NCI-H187 treated with DMSO at 0.1 percent for 48 hours (cell line): ENCODE results near the gene NCF1.
"Not testable (repeated sequence)": the region's sequence is repeated elsewhere in the genome, so short reads cannot be mapped to it uniquely, and the experiment has no call there.

Experiments used
- DNase-seq: peaks from one replicate; lab custom pipeline; 2025; lab: John Stamatoyannopoulos, UW

NCF1 gene

DNA sequence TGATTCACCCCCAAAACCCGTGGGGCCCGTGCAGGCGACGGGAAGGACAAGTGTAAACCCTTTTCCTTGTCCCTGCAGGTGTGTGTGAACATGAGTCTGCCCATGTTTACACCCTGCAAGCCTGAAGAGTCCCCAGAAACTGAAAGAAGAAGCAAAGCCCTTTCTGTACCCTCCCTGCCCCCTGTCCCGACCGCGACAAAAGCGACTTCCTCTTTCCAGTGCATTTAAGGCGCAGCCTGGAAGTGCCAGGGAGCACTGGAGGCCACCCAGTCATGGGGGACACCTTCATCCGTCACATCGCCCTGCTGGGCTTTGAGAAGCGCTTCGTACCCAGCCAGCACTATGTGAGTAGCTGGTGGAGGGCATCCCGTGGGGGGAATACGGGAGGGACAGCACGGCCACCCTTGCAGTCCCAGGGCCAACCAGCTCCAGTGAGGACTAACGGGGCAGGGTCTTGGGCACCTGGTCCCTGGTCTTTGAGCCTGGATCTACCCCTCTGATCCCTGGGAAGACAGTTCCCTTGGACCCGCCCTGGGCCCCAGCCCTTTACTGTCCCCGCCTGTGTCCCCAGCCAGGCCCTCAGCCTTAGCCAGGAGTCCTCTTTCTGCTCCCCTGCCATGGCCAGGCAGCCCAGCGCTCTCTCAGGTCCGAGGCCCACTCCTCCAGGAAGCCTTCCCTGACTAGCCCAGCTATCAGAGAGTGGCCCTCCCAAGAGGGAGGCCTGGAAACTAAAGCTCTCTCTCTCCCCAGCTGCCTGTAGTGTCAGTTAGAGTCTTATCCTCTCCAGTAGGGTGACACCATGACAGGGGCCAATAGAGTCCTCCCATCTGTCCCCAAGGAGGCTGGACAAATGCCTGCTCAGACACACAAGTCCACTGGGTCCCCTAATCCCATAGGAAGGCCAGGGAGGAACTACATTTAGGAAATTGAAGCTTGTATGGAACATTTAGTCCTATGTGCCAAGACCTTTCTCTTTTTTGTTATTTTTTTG, at the start of gene NCF1:
TSS of gene NCF1 (plus strand) at position 252 of the 991 bp plus-strand sequence. CDS start at position 273, 21 bp downstream.
- not testable (repeated sequence) for DNase-seq

DNA sequence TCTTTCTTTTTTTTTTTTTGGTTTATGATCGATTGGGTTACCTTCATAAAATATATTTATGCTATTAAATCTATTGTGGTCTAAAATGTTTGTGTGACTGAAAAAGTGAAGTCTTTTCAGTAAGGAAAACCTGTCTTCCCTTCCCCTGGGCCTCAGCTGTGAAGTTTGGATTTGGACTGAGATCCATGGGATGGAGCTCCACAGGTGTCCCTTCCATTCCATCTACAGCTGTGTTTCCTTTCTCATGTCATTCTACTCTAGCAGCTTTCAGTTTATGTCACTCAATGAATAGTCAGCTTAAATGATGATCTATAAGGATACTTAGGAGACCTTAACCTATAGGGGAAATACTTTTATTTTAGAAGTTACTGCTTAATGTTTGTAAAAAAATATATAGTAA, 48.0 kb upstream of the NCF1 start:
- DNase-seq, result no peak

DNA sequence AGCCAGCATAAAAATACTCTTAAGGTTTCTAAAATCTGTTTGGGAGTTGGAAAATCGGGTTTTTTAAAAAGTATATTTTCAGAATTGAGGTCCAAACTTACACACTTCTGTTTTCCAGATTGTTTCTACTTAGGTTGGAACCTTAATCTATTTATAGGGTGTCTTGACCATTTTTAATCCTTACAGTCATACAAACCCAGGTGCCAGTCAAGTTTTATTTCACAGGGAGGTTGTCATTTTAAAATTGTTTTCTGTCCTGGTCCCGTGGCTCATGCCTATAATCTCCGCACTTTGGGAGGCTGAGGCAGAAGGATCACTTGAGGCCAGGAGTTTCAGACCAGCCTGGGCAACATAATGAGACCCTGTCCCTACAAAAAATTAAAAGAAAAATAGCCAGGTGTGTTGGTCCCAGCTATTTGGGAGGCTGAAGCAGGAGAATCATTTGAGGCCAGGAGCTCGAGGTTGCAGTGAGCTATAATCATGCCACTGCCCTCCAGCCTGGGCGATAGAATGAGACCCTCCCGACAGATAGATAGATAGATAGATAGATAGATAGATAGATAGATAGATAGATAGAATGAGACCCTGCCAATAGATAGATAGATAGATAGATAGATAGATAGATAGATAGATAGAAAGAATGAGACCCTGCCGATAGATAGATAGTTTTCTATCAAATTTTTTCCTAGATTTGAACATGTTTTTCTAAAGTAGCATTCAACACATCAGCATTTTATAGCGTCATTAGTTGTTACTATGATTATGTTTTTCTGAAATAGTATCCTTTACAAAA, 47.3 kb upstream of the NCF1 start:
- DNase-seq, result no peak

DNA sequence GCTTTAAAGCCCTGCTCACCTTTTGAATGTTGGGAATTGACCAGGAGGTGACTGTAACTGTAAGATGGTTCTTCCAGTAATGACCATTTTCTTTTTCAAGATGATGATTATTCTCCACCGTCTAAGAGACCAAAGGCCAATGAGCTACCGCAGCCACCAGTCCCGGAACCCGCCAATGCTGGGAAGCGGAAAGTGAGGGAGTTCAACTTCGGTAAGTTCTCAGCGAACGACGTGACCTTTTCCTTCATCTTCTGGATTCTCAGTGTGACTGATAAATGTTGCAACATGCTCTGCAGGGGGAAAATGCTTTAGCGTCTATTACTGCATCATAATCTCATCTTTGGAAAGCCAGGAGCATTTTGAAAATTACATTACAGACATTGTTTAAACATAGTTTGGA, 45.1 kb upstream of the NCF1 start:
- not testable (repeated sequence) for DNase-seq

DNA sequence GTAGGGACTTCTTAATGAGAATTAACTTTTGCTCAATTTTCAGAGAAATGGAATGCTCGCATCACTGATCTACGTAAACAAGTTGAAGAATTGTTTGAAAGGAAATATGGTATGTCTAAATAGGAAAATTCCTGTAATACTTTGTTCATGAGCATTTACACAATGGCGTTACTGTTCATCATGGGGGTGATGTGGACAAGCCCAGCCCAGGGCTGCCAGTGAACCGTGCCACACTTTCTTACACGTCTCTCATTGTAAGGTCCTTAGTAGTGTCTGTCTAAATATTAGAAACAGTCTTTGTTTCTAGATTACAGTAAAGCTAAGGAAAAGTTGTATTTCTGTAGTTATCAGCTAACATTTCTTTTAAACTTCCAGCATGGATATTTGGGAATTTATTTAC, 43.6 kb upstream of the NCF1 start:
- not testable (repeated sequence) for DNase-seq

DNA sequence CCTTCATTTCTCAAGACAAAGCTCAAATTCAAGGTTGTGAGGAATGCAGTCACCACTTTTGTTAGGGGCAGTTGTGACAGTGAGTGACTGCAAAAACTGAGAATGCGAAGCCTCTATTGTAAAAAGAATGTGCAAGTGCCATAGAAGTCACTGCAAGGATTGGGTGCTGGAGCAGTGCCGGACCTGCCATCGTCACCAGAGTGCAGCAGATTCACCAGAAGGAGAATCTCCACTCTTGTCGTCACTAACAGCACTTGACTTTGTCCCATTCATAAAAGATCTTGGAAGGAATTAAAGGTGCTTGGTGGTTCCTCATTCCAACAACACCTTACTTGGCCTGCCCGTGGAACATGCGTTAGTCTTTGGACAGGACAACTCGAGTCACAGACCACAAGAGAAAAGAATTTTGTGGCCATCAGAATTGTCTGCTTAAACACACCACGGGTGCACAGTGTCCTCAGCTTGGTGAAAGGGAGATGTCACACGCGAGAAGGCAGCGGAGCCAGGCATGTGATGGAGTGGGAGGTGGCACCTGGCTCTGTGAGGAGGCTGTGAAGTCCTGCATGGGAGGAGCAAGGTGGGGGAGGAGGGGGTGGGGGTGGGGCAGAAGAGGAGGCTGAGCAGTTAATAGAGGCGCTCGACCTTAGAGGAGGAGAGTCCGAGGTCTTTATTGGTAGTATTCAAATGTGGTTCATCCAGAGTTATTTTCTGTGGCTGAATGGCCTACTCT, 33.7 kb upstream of the NCF1 start:
- DNase-seq, result not testable (repeated sequence)

DNA sequence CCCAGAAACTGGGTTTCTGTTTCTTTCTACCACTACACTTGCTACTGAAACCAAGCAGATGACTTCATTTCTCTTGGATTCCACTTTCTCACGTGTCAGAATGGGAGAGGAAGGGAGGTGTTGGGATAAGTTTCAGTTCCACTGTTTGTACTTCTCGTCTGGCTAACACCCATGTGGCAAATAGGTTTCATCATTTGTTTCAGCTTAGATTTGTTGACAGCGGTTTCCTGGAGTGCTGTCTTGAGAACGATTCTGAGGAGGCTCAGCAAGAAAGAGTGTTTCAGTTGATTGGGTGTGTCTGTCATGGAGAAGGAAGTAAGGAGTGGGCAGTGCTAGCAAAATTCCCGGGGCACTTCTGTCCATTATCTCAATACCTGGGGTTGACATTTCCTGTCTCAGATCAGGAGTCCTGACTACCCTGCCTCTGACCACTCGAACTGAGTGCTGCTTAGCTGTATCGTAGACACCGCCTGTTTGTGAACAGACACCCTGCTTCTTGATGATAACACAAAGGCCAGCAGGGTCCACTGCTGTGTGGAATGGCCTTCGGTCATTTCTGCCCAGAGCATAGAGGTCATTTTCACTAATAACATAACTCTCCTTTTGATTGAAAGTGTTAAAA, 29.8 kb upstream of the NCF1 start:
- DNase-seq, result not testable (repeated sequence)

DNA sequence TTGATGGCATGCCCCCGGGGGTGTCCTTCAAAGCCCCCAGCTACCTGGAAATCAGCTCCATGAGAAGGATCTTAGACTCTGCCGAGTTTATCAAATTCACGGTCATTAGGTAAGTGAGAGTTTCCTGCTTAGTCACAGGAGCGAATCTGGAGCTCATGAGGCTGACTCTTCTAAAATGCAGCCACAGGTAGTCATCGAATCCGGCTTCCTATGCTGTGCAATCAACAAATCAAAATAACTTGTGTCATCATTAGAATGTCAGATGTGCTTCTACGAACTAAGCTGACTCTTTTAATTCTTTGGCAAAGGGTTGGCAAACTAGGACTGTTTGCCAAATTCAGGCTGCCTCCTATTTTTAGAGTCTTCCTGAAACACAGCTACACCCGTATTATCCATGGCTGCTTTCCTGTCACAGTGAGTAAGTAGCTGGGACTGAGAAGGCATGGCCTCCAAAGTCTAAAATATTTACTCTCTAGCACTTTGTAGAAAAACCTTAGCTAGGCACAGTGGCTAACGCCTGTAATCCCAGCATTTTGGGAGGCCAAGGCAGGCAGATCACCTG, 19.8 kb upstream of the NCF1 start:
- DNase-seq, result not testable (repeated sequence)

DNA sequence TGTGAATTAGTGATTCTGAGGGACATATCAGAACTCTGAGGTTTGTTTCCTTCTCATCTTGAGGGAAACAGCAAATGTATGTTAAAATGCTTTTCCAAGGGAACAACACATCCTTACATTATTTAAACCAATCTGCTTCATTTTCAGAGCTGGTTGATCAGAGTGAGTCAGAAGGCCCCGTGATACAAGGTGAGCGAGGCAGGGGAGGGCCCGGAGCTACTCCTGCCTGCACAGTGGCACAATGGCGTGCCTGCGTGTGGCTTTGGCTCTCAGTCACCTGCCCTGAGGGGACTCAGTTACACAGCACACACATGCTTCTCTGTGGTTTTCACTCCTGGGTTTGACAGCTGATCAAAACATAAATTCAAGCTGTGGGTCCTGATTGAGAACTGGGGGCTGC, 17.1 kb upstream of the NCF1 start:
- not testable (repeated sequence) for DNase-seq

DNA sequence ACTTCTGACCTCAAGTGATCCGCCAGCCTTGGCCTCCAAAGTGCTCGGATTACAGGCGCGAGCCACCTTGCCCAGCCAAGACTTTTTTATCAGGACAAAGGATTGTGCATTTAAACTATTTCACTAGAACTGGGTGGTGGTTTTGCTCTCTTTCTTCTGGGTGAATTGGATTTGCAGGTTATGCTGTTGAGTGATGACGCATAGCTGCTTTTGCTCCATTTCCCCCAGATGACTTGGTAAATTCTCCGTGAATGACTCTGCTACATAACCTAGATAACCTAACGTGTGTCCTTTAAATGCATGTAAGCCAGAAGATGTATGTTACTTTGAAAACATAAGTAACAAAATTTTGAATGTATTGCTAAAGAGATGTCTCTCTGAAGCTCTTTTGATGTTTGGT, 15.5 kb upstream of the NCF1 start:
- DNase-seq, result not testable (repeated sequence)

DNA sequence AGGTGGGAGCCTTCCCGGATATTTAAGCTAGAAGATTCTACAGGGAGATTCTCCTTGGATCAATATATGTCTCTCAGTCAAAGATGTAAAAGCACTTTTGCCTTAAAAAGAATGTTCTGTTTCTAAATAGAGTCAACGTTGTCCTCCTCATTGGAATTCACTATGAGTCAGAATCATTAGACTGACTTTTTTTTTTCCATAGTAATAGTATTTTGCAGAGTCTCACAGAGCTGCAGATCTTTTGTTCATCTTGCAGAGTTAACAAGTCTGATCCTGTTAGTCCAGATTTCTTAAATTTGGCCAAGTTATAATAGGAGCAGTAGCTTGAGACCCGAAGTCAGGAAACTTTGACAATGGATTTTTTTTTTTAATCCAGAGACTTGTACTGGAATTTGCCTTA, 14.8 kb upstream of the NCF1 start:
- not testable (repeated sequence) for DNase-seq

DNA sequence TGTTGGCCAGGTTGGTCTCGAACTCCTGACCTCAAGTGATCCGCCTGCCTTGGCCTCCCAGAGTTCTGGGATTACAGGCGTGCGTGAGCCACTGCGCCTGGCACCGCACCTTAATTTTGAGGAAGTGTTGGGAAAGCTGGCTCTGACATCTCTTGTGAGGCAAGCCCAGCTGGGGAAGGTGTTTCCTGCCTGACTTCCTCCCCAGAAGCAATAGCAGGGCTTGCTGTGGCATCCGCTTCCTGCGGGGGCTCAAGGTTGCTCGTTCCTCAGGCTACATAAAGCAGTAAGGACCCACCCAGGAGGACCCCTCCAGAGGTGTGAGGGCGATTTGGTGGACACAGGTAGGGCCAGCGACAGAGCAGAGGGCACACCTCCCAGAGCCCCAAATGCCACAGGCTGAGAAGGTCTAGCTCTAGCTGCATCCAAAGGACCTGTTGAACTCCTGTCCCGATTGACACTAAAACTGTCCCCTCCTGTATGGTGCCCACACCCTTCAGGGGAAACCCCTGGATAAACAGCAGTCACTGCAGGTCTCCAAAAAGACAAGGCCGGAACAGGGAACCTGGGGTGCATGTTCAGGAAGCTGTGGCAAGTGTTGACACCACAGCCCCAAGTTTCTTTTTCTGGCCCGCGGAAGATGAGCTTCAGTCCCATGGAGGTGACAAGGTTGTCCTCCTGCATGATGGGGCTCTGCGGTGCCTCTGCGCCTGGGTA, 8.4 kb upstream of the NCF1 start:
- DNase-seq, result not testable (repeated sequence)

DNA sequence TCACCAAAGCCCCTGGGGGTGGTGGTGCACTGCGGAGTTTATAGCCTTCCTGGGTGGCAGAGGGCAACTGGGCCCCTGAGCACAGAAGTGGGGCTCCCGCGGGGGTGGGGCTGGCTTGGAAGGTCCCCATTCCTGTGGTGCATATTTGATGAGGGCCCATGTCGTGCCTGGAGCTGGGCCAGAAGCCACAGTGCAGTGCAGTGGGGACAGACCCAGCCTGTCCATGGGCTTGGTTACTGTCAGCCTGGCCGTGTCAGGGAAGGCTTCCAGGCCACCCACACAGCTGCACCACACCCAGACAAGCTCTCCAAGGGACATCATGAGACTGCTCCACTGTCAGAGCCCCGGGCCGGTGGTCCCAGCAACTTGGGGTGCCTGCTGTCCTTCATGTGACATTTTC, 7.3 kb upstream of the NCF1 start:
- DNase-seq, result not testable (repeated sequence)

DNA sequence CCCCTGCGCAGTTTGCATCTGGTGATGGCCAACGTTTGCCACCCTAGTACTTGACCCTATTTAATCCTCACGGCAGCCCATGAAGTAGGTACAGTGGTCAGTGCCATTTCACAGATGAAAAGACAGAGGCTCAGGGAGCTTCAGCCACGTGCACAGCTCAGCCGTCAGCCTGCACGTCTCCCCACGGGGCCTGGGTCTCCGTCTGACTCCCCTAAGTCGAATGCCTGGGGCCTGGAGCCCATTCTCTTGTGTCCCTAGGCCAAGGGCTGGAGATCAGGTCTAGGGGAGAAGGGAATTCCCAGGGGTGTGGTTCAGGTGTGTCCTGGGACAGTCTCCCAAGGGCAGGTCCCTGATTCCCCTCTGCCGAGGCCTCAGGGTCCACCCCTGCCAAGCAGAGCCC, 6.8 kb upstream of the NCF1 start:
- not testable (repeated sequence) for DNase-seq

DNA sequence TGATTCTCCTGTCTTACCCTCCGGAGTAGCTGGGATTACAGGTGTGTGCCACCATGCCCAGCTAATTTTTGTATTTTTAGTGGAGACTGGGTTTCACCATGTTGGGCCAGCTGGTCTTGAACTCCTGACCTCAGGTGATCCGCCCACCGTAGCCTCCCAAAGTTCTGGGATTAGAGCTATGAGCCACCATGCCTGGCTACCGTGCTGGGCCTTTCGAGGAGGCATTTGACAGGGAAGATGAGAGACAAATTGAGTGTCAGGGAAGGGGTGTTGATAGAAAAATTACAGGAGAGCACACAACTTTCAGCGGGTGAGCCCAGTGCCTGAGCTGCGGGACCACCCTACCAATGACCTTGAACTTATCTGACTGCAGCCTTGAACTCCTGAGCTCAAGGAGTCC, 3.7 kb upstream of the NCF1 start:
- DNase-seq, result not testable (repeated sequence)

DNA sequence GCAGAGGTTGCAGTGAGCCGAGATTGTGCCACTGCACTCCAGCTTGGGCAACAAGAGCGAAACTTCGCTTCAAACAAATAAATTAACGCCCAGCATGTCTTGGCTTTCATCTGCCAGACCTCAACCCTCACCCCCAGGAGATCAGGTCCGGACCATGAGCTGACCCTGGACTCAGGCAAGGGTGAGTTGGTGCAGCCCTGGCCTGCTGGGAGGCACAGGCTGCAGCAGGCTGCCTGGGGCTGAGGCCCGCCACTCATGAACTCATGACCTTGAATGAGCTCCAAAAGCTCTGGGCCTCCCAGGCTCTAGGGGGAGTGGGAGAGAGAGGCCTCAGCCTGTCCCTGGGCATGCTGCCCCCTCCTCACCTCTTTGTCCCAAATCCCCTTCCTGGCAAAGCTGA, 1.7 kb upstream of the NCF1 start:
- DNase-seq, result not testable (repeated sequence)

DNA sequence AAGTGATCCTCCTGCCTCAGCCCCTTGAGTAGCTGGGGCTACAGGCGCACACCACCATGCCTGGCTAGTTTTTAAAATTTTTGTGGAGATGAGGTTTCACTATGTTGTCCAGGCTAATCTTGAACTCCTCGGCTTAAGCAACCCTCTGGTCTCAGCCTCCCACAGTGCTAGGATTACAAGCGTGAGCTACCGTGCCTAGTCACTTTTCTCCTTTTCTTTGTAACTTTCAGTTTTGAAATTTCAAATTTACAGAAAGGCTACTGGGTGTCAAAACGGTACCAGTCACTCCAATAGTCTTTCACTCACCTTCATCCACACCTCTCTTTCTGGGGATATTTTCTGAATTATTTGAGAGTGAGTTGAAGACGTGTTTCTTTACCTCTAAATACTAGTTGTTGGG, 1.3 kb downstream of the NCF1 start:
- not testable (repeated sequence) for DNase-seq

DNA sequence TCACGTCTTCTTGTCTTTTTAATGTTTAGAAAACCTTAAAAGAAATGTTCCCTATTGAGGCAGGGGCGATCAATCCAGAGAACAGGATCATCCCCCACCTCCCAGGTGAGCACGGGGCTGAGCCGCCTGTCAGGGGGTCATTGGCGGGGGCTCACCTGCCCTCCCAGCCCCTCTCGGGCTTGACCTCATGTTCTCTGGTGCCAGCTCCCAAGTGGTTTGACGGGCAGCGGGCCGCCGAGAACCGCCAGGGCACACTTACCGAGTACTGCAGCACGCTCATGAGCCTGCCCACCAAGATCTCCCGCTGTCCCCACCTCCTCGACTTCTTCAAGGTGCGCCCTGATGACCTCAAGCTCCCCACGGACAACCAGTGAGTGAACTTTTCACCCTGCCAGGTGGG, 5.2 kb downstream of the NCF1 start:
- DNase-seq, result not testable (repeated sequence)

DNA sequence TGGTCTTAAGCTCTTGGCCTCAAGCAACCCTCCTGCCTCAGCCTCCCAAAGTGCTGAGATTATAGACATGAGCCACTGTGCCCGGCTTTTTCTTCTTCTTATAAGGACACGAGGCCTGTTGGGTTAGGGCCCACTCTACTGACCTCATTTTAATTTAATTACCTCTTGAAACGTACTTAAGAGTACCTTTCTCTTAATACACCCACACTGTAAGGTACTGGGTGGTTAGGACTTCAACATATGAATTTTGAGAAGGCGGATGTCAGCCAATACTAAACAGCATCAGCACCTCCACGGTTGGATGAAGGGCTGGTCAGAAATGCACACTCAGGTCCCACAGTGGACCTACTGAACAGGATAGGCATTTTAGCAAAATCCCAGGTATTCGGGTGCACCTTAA, 7.9 kb downstream of the NCF1 start:
- not testable (repeated sequence) for DNase-seq

DNA sequence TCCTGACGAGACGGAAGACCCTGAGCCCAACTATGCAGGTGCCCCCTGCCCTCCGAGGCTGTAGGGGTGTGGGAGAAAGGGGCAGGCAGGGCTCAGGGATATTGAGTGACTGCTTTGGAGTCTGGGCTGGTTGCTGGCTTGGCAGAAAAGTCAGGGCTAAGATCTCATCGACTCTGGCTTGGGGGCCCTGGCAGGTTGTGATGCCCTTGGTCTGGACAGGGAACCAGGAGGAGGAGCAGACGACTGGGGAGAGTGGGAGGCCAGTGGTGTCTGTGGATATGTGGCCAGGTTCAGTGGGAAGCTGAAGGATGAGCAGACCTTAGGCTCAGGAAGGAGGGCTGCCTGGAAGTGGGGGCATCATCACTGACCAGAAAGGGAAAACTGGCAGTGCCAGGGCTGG, 9.8 kb downstream of the NCF1 start:
- not testable (repeated sequence) for DNase-seq
